ENCODE data around the gene ARID2.

Gene ARID2

GRCh38 chr12:45853550-45853949 lies 124.0 kb downstream of the ARID2 start:
- no peak for TF ChIP-seq CTCF (IDR thresholded peaks at IDR 0.05; ENCODE audit: extremely low read depth, insufficient read depth, missing control alignments)
- no peak for DNase-seq (ENCODE audit: low spot score)
- in situ Hi-C loops (cut with MboI; ENCODE audit: low pct_unique_long_range_greater_than_20kb, low sequenced_read_pairs, unreplicated experiment), result no loop called here

- in situ Hi-C loops (cut with MboI; ENCODE audit: low pct_unique_long_range_greater_than_20kb, low sequenced_read_pairs, unreplicated experiment), result no loop called here
- no peak for DNase-seq (ENCODE audit: low spot score)
- TF ChIP-seq CTCF (IDR thresholded peaks at IDR 0.05; ENCODE audit: extremely low read depth, insufficient read depth, missing control alignments), result no peak
Observed at GRCh38 chr12:45863332-45863731, 133.8 kb downstream of the ARID2 start.

- in situ Hi-C loops (cut with MboI; ENCODE audit: low pct_unique_long_range_greater_than_20kb, low sequenced_read_pairs, unreplicated experiment), result no loop called here
- TF ChIP-seq CTCF (IDR thresholded peaks at IDR 0.05; ENCODE audit: extremely low read depth, insufficient read depth, missing control alignments), result no peak
- no peak for DNase-seq (ENCODE audit: low spot score)
Observed at GRCh38 chr12:45866299-45866698, 136.8 kb downstream of the ARID2 start.

DNA sequence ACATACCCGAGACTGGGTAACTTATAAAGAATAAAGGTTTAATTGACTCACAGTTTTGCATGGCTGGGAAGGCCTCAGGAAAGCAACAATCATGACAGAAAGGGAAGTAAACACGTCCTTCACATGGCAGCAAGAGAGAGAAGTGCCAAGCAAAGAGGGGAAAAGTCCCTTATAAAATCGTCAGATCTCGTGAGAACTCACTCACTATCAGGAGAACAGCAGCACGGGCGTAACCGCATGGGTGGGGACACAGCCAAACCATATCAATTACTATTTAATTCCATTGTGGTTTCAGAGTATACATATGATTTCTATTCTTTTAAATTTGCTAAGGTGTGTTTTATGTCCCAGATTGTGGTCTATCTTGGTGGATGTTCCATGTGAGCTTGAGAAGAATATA lies 142.9 kb downstream of the ARID2 start:
- TF ChIP-seq CTCF (IDR thresholded peaks at IDR 0.05; ENCODE audit: extremely low read depth, insufficient read depth, missing control alignments), result no peak
- in situ Hi-C loops (cut with MboI; ENCODE audit: low pct_unique_long_range_greater_than_20kb, low sequenced_read_pairs, unreplicated experiment), result no loop called here
- DNase-seq (ENCODE audit: low spot score), result no peak

GRCh38 chr12:45877069-45877468 lies 147.6 kb downstream of the ARID2 start:
- no peak for TF ChIP-seq CTCF (IDR thresholded peaks at IDR 0.05; ENCODE audit: extremely low read depth, insufficient read depth, missing control alignments)
- no peak for DNase-seq (ENCODE audit: low spot score)
- in situ Hi-C loops (cut with MboI; ENCODE audit: low pct_unique_long_range_greater_than_20kb, low sequenced_read_pairs, unreplicated experiment), result no loop called here

DNA sequence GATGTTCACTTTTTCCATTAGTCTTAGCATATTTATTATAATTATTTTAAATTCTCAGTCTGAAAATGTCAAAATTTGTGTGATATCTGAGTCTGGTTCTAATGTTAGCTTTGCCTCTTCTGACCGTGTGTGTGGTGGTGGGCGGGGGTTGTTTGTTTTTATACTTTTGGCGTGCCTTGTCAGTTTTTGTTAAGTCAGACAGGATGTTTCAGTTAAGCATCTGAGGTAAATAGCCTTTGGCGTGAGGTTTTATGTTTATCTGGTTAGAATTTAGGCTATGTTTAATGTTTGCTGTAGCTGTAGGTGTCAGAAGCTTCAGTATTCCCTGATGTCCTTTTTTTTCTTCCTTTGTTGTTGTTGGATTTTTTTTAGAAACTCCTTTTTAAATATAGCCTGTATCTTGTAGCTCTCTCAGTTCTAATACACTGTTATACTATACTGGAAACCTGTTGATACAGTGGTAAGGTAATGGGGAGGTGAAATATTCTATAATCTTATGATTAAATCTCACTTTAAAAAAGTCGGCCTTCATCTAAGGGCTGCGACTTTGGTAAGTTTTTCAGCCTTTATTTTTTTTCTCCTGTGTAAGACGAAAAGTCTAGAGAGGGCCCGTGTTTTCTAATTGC lies 149.2 kb downstream of the ARID2 start:
- in situ Hi-C loops (cut with MboI; ENCODE audit: low pct_unique_long_range_greater_than_20kb, low sequenced_read_pairs, unreplicated experiment), result no loop called here
- no peak for TF ChIP-seq CTCF (IDR thresholded peaks at IDR 0.05; ENCODE audit: extremely low read depth, insufficient read depth, missing control alignments)
- no peak for DNase-seq (ENCODE audit: low spot score)
